Esophagus (tissue), 2 donors: ENCODE results near the gene TEC. TPM values are rescaled to one million over a fixed set of nuclear protein-coding genes. Genes with fewer than 3 reads are reported as not detected.
"Not testable (repeated sequence)": the region's sequence is repeated elsewhere in the genome, so short reads cannot be mapped to it uniquely, and the experiment has no call there.

Experiments used
- H3K27ac ChIP-seq, 2 donors: one replicate each; pipeline ENCODE4 v1.5.1; 2013; ENCODE audit warnings: low read depth in 2 of 2, mild to moderate bottlenecking in 2 of 2, inconsistent platforms in 1 of 2, low read length in 1 of 2, moderate library complexity in 1 of 2
- H3K27me3 ChIP-seq, 2 donors: one replicate each; pipeline ENCODE4 v1.6.1; 2013; ENCODE audit warnings: low read length in 2 of 2, control low read depth in 1 of 2, mild to moderate bottlenecking in 1 of 2; ENCODE audit not compliant: insufficient read depth in 2 of 2, control insufficient read depth in 1 of 2
- H3K36me3 ChIP-seq, 2 donors: one replicate each; pipeline ENCODE4 v1.6.1; 2013; ENCODE audit warnings: low read length in 1 of 2; ENCODE audit not compliant: control insufficient read depth in 2 of 2, insufficient read depth in 2 of 2
- H3K4me1 ChIP-seq, 2 donors: one replicate each; pipeline ENCODE4 v1.6.1; 2013; ENCODE audit warnings: low read length in 1 of 2; ENCODE audit not compliant: control insufficient read depth in 2 of 2, insufficient read depth in 2 of 2
- H3K4me3 ChIP-seq, 2 donors: one replicate each; pipeline ENCODE4 v1.5.1; 2013; ENCODE audit warnings: low read length in 2 of 2, mild to moderate bottlenecking in 2 of 2, low read depth in 1 of 2, moderate library complexity in 1 of 2
- H3K9me3 ChIP-seq, 2 donors: one replicate each; pipeline ENCODE4 v1.6.1; 2013; ENCODE audit warnings: mild to moderate bottlenecking in 2 of 2, low read depth in 1 of 2, low read length in 1 of 2, moderate library complexity in 1 of 2; ENCODE audit not compliant: control insufficient read depth in 2 of 2, insufficient read depth in 1 of 2
- WGBS, 2 donors: extraction: QIAGEN DNeasy Blood & Tissue Kit; methylation state at CpG; one replicate each; pipeline ENCODE4 v1.1.7; 2013; 5-methylcytosine and 5-hydroxymethylcytosine counted together
- polyA plus RNA-seq, 2 donors: library from polyadenylated mRNA; stranded (reverse); fragments of 200-250 nt; gene quantifications; one replicate each; pipeline ENCODE4 v1.2.3, GENCODE V29; 2013
- donor health status: healthy with polysubstance abuse.
- donor health status: Bipolar disorder and iron deficiency.

Gene TEC
- polyA plus RNA-seq, 2 donors = 5.0 to 5.3 TPM

DNA sequence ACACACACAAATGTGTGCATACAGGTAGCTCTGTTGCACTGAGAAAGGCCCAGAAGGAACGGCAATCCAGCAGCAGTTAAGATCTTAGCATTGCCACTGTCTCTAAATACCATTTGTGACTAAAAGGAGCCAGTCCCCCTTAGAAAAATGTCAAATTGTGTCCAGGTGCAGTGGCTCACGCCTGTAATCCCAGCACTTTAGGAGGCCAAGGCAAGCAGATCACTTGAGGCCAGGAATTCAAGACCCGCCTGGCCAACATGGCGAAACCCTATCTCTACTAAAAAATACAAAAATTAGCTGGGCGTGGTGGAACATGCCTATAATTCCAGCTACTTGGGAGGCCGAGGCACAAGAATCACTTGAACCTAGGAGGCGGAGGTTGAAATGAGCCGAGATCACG, 105.1 kb downstream of the TEC start:
- not testable (repeated sequence) for H3K36me3 ChIP-seq, H3K27me3 ChIP-seq, H3K4me3 ChIP-seq, H3K9me3 ChIP-seq, H3K27ac ChIP-seq, H3K4me1 ChIP-seq
- WGBS, 2 donors = 95 to 97% methylated on average over 9 of the region's 9 CpGs

DNA sequence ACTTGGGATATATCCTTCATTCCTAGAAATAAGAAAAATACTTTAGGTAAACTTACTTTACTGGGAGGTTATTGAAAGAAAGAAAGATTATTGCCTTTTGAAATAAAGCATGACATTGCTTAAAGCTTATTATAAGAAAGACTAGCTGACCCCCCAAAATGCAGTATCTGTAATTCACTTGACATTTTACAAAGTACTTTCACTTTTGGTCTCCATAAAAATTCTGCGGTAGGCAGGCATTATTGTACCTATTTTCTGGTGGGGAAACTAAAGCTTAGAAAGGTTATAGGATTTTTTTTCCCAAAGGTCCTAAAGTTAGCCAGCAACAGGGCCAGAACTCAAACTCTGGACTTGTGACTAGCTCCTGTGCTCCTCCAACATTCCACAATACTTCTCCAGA, 105.9 kb downstream of the TEC start:
- WGBS, 2 donors = 68 to 74% methylated on average over 1 of the region's 1 CpG
- H3K27ac ChIP-seq = no peak overlapping the region
- H3K36me3 ChIP-seq = peaks cover 4 to 7% of the 10 kb centered on the region in 2 donors

DNA sequence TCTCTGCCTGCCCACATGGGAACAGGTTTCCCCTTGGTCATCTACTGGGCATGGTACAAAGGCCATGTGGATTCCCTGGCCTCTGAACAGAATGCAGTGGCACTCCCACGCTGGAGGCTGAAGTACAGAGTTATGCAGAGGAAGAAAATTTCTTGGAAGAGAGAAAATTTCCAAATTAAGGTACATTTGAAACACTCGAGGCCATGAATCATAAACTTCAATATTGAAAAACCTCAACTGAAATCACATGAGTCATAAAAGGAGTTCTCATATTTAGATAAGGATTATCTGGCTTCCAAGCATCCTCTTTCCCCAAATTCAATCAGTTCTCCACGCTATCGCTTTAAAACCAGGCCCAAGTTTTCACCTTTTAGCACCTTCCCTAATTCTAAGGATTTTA, 107.5 kb downstream of the TEC start:
- Histone ChIP-seq H3K27ac (no peak overlapping the region), H3K4me1 (no peaks in the 10 kb centered on the region), H3K27me3 (no peaks in the 10 kb centered on the region), H3K9me3 (no peaks in the 10 kb centered on the region), H3K36me3 (peaks cover 4 to 7% of the 10 kb centered on the region in 2 donors), H3K4me3 (no peak overlapping the region)
- 43 to 69% methylated on average over 4 of the region's 4 CpGs for WGBS, 2 donors

More for the DNA sequence above, 105.9 kb downstream of the TEC start:
- Histone ChIP-seq H3K9me3 (no peaks in the 10 kb centered on the region), H3K4me3 (no peak overlapping the region), H3K4me1 (no peaks in the 10 kb centered on the region), H3K27me3 (no peaks in the 10 kb centered on the region)

DNA sequence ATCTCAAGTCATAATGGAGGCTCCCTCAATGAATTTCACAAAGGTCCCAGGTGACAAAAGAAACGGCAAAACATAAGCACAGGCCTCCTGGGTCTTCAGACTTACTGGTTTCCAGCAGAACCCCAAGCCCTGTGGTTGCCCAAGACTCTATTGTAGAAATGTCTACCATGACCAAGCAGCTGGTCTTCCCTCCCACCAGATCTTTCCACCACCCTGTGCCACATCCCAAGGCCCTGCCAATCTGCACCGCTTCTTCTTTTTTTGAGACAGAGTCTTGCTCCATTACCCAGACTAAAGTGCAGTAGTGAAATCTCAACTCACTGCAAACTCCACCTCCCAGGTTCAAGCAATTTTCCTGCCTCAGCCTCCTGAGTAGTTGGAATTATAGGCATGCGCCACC, 112.4 kb downstream of the TEC start:
- Histone ChIP-seq H3K27me3 (no peaks in the 10 kb centered on the region), H3K4me3 (no peak overlapping the region), H3K9me3 (peaks cover 0 to 5% of the 10 kb centered on the region in 2 donors), H3K4me1 (no peaks in the 10 kb centered on the region), H3K36me3 (peaks cover 1 to 4% of the 10 kb centered on the region in 2 donors), H3K27ac (no peak overlapping the region)
- WGBS, 2 donors = 77 to 80% methylated on average over 3 of the region's 3 CpGs

DNA sequence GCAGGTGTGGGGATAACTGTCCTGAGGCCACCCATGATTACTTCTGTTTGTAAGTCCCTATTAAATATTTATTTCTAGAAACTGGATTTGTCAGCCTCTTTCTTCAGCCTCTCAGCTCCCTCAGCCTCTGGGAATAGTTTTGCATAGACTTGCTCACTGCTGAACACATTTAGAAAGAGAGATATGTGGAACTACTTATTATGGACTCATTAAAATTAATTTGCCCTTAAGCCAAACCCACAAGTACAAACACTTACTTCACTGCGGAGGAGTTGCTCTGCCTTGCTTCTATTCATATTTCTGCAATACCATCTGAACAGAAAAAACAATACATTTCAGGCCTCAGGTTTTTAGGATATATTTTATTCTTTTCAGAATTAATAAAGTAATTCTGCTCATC, 113.2 kb downstream of the TEC start:
- H3K36me3 ChIP-seq = peaks cover 1 to 4% of the 10 kb centered on the region in 2 donors
- H3K4me3 ChIP-seq = no peak overlapping the region
- peaks cover 0 to 5% of the 10 kb centered on the region in 2 donors for H3K9me3 ChIP-seq
- WGBS, 2 donors = 67 to 85% methylated on average over 1 of the region's 1 CpG
- no peak overlapping the region for H3K27ac ChIP-seq
- no peaks in the 10 kb centered on the region for H3K4me1 ChIP-seq
- no peaks in the 10 kb centered on the region for H3K27me3 ChIP-seq

DNA sequence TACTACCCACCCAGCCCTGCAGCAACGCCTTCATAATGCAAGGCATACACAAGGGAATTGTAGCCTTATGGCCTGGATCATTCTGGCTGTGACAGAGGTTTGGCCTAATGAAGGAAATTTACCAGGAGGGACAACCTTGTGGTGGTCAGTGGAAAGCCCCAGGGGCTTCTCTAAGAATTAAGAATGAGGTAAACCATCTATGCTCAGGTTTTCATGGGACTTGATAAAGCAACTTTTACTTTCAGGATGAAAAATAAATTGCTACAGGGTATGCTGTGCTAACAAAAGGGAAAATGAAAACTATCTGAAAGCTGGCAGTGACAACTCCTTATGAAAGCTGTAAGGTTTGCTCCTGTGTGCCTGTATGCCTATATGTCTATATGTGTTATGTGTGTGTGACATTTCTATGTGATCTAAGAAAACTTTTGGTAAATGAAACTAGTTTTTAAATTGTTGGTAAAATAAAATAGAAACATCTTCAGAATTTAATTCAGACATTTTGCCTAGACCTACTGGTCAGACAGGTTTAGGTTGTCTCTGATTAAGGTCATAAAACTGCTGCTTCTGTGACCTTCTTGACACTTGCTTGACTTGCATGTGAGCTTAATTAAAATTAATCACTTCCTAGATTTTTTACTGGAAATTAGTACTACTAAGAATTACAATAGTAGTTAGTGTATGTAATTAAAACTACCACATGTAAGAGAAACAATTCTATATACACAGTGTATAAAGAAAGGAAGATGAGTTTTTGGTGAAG, 115.7 kb downstream of the TEC start:
- peaks cover 0 to 5% of the 10 kb centered on the region in 2 donors for H3K9me3 ChIP-seq
- H3K27me3 ChIP-seq = no peaks in the 10 kb centered on the region
- peaks cover 3% of the 10 kb centered on the region in 2 donors for H3K36me3 ChIP-seq
- H3K4me3 ChIP-seq = no peak overlapping the region
- H3K4me1 ChIP-seq = no peaks in the 10 kb centered on the region
- WGBS, 2 donors = 84% methylated on average over 1 of the region's 1 CpG
- H3K27ac ChIP-seq = no peak overlapping the region

DNA sequence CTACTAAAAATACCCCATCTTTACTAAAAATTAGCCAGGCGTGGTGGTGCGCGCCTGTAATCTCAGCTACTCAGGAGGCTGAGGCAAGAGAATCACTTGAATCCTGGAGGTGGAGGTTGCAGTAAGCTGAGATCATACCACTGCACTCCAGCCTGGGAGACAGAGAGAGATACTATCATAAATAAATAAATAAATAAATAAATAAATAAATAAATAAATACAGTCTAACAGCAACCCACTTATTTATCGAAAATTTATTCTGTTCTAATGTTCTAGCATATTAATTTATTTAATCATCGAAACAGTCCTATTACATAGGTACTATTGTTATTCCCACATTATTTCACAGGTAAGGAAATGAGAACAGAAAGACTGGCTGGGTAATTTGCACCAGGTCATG, 117.4 kb downstream of the TEC start:
- H3K9me3 ChIP-seq = peaks cover 0 to 5% of the 10 kb centered on the region in 2 donors
- H3K4me1 ChIP-seq = no peaks in the 10 kb centered on the region
- H3K36me3 ChIP-seq = peaks cover 3% of the 10 kb centered on the region in 2 donors
- H3K27ac ChIP-seq = no peak overlapping the region
- H3K27me3 ChIP-seq = no peaks in the 10 kb centered on the region
- WGBS, 2 donors = 99% methylated on average over 5 of the region's 5 CpGs
- no peak overlapping the region for H3K4me3 ChIP-seq

DNA sequence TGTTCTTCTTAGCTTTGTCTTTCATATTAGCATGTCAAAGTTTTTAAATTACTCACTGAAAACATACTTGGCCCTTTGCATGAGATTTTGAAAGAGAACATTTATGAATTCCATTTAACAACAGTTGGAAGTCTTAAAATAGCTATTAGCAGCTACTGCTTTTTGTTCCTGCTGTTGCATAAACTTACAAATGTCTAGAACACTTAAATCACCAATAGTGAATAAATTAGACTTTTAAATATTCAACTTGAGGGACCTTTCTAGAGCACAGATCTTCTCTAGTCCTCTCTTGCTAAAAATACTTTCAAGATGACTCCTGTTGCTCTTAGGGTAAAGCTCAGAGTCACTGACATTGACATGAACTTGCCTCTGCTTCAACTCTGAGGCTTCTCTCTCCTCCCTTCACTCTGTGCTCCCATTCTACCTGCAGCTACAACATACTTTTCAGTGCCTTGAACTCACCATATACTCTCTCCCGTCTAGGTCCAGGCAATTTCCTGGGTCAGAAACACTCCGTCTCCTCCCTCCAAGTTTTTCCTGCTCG, 119.7 kb downstream of the TEC start:
- H3K36me3 ChIP-seq = peaks cover 0 to 5% of the 10 kb centered on the region in 2 donors
- H3K4me1 ChIP-seq = no peaks in the 10 kb centered on the region
- no peak overlapping the region for H3K4me3 ChIP-seq
- WGBS, 2 donors = 93 to 95% methylated on average over 3 of the region's 3 CpGs
- H3K27ac ChIP-seq = no peak overlapping the region
- H3K9me3 ChIP-seq = peaks cover 0 to 3% of the 10 kb centered on the region in 2 donors
- no peaks in the 10 kb centered on the region for H3K27me3 ChIP-seq

DNA sequence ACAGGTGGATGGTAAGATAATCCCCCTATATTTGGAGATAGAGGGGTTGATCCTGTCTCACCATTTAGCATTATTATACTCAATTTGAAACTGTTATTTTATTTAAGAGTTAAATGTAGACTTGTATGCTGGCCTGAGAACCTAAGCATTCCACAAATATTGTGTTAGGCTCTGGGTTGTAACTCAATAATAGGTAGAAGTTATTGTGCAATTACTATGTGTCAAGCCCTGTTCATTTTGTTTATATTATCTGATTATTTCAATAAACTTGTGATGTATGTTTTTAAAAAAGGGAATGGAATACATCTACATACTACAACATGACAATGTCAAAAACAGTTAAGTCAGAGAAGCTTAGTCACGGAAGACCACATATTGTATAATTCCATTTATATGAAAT, 122.0 kb downstream of the TEC start:
- H3K4me1 ChIP-seq = no peaks in the 10 kb centered on the region
- H3K9me3 ChIP-seq = no peaks in the 10 kb centered on the region
- no peaks in the 10 kb centered on the region for H3K27me3 ChIP-seq
- H3K4me3 ChIP-seq = no peak overlapping the region
- H3K36me3 ChIP-seq = peaks cover 0 to 8% of the 10 kb centered on the region in 2 donors
- H3K27ac ChIP-seq = no peak overlapping the region
- 90 to 94% methylated on average over 1 of the region's 1 CpG for WGBS, 2 donors

DNA sequence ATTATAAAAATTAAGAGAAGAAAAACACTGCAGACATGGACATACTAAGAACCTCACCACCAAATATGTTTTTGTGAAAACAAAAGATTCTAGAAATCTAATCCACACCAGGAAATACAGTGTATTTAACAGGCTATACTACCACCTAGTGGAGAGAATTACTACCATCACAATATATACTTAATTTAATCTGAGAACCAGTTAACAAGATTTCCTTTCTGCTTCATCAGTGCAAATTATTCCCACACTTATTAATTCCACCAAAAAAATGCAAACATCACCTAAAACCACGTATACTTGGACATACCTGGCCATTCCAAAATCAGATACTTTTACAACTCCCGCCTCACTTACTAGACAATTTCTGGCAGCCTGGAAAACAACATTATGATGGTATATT, 128.6 kb downstream of the TEC start:
- 51 to 59% methylated on average over 2 of the region's 2 CpGs for whole genome bisulfite sequencing, 2 donors
- Histone ChIP-seq H3K4me1 (no peaks in the 10 kb centered on the region), H3K4me3 (no peak overlapping the region), H3K27me3 (no peaks in the 10 kb centered on the region), H3K36me3 (peaks cover 5 to 10% of the 10 kb centered on the region in 2 donors), H3K9me3 (no peaks in the 10 kb centered on the region), H3K27ac (no peak overlapping the region)
